GM12891 (cell line): ENCODE results near the gene NECTIN2.

ENCODE experiments used
- POLR2A ChIP-seq: IDR thresholded peaks from 2 replicates; pipeline ENCODE4 v1.6.1; 2011; ENCODE audit warnings: low read depth, low read length, control low read depth
- POLR2AphosphoS5 ChIP-seq: IDR thresholded peaks from 2 replicates; pipeline ENCODE4 v1.6.1; 2011; ENCODE audit warnings: low read depth, low read length, control low read depth
- TAF1 ChIP-seq: IDR thresholded peaks from 2 replicates; pipeline ENCODE4 v1.6.1; 2011; ENCODE audit warnings: low read depth, low read length, control low read depth

DNA sequence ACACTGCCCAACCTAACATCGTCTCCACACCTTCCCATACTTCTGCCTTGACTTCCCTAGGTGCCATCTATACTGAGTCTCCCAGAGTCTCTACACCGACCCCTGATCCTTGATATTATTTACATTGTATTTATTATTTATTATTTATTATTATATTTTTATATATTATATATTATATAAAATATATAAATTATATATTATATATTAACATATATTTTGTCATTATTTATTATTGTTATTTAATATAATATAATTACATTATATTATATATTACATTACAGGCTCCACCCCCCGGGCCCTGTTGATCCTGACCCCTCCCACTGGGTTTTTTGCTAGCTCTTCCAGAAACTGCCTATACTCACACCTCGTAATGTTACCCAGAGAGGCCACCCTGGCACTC is 26.6 kb downstream of the NECTIN2 start:
- no peak for TF ChIP-seq POLR2A
- no peak for TF ChIP-seq POLR2AphosphoS5
- TF ChIP-seq TAF1: no peak
